ENCODE measurements around the gene NR1D1. TPM values are rescaled to one million over a fixed set of nuclear protein-coding genes. Genes with fewer than 3 reads are reported as not detected.

NR1D1 gene
- total RNA-seq, 1 experiment from 2014 or later, result 7.5 TPM

- H3K9me3 Mint-ChIP-seq (ENCODE audit: unreplicated experiment), result no peaks in the 10 kb centered on the region
- TF ChIP-seq CTCF (IDR thresholded peaks at IDR 0.05; ENCODE audit: unreplicated experiment), result no peak
- intact Hi-C loops (cut with micrococcal nuclease), result no loop called here
- no peak for DNase-seq (ENCODE audit: unreplicated experiment)
- POLR2A ChIA-PET, result interaction anchor here (0.6 to 7.5 kb wide), 4 partner anchors 10 to 88 kb away, joined by 3 to 340 read pairs (median 3); partner anchors contain the start of gene CSF3
- BruUV-seq (replicated peaks), result no TSS peak
- peaks cover 14% of the 10 kb centered on the region for H3K36me3 Mint-ChIP-seq (ENCODE audit: insufficient read depth, unreplicated experiment)
- CTCF ChIA-PET, result interaction anchor here (0.8 to 8.0 kb wide), 5 partner anchors 8 to 76 kb away, joined by 3 to 86 read pairs (median 4); no protein-coding TSS in a partner anchor
- peaks cover 33% of the 10 kb centered on the region for H3K4me1 Mint-ChIP-seq (ENCODE audit: insufficient read depth, unreplicated experiment)
- no peaks in the 10 kb centered on the region for H3K27me3 Mint-ChIP-seq (ENCODE audit: insufficient read depth, unreplicated experiment)
- H3K4me3 Mint-ChIP-seq (ENCODE audit: unreplicated experiment), result no peak overlapping the region
- no peak overlapping the region for H3K27ac Mint-ChIP-seq (ENCODE audit: low read depth, unreplicated experiment)
Observed at GRCh38 chr17:40103071-40103661, 2.8 kb upstream of the NR1D1 start.

GRCh38 chr17:40101367-40102210 is 1.2 kb upstream of the NR1D1 start:
- Mint-ChIP-seq H3K9me3 (ENCODE audit: unreplicated experiment) (no peaks in the 10 kb centered on the region), H3K27me3 (ENCODE audit: insufficient read depth, unreplicated experiment) (no peaks in the 10 kb centered on the region), H3K4me3 (ENCODE audit: unreplicated experiment) (peak overlapping the region; percentile 95), H3K27ac (ENCODE audit: low read depth, unreplicated experiment) (peak overlapping the region; percentile 94), H3K36me3 (ENCODE audit: insufficient read depth, unreplicated experiment) (peaks cover 20% of the 10 kb centered on the region), H3K4me1 (ENCODE audit: insufficient read depth, unreplicated experiment) (peaks cover 43% of the 10 kb centered on the region)
- DNase-seq (ENCODE audit: unreplicated experiment), result no peak
- intact Hi-C loops (cut with micrococcal nuclease), result no loop called here
- no peak for TF ChIP-seq CTCF (IDR thresholded peaks at IDR 0.05; ENCODE audit: unreplicated experiment)
- BruUV-seq (replicated peaks), result no TSS peak
- CTCF ChIA-PET, result interaction anchor here (0.6 to 8.0 kb wide), 6 partner anchors 10 to 69 kb away, joined by 3 to 86 read pairs (median 11); partner anchors contain the start of gene THRA
- POLR2A ChIA-PET, result interaction anchor here (0.5 to 7.5 kb wide), 23 partner anchors 11 to 640 kb away, joined by 3 to 340 read pairs (median 27); partner anchors contain the start of genes CASC3, CDK12, CSF3 and MED24

- peak; percentile 98 for DNase-seq (ENCODE audit: unreplicated experiment)
- Mint-ChIP-seq H3K9me3 (ENCODE audit: unreplicated experiment) (no peaks in the 10 kb centered on the region), H3K27me3 (ENCODE audit: insufficient read depth, unreplicated experiment) (no peaks in the 10 kb centered on the region), H3K4me1 (ENCODE audit: insufficient read depth, unreplicated experiment) (peaks cover 41% of the 10 kb centered on the region), H3K27ac (ENCODE audit: low read depth, unreplicated experiment) (peak overlapping the region; percentile 94), H3K4me3 (ENCODE audit: unreplicated experiment) (peak overlapping the region; percentile 95), H3K36me3 (ENCODE audit: insufficient read depth, unreplicated experiment) (peaks cover 27% of the 10 kb centered on the region)
- BruUV-seq (replicated peaks), result TSS peak; percentile 28
- ChIA-PET POLR2A (interaction anchor here (0.6 to 7.5 kb wide), 34 partner anchors 12 to 1714 kb away, joined by 3 to 340 read pairs (median 6); partner anchors contain the start of genes CASC3, CDK12, CSF3 and MED24), CTCF (interaction anchor here (0.6 to 8.0 kb wide), 14 partner anchors 11 to 299 kb away, joined by 3 to 86 read pairs (median 4); partner anchors contain the start of gene THRA)
- no peak for TF ChIP-seq CTCF (IDR thresholded peaks at IDR 0.05; ENCODE audit: unreplicated experiment)
- intact Hi-C loops (cut with micrococcal nuclease), result no loop called here
Observed at GRCh38 chr17:40100669-40101366, 429 bp upstream of the NR1D1 start.
